Breast epithelium (tissue), 4 donors: ENCODE results near the gene ERFL. TPM values are rescaled to one million over a fixed set of nuclear protein-coding genes. Genes with fewer than 3 reads are reported as not detected.

Experiments used
- DNase-seq, 2 donors: peaks; one replicate each; pipeline ENCODE4 v3.0.0-alpha.2; 2019; ENCODE audit warnings: low spot score in 2 of 2
- H3K27ac ChIP-seq, 2 donors: fragments of 200-600 bp; sonication (generic) in 1 of 2; one replicate each; pipeline ENCODE4 v1.5.1; 2016 to 2019; ENCODE audit warnings: mild to moderate bottlenecking in 1 of 2
- H3K27me3 ChIP-seq, 2 donors: fragments of 200-600 bp; sonication (generic) in 1 of 2; one replicate each; pipeline versions ENCODE4 v1.5.1 to v1.6.0; 2017 to 2019; ENCODE audit warnings: control low read depth in 1 of 2, mild to moderate bottlenecking in 1 of 2
- H3K36me3 ChIP-seq: fragments of 200-600 bp; one replicate; pipeline ENCODE4 v1.5.1; 2019
- H3K4me1 ChIP-seq, 2 donors: fragments of 200-600 bp; sonication (generic); one replicate each; pipeline ENCODE4 v1.5.1; 2016 to 2019; ENCODE audit warnings: control low read depth in 1 of 2
- H3K4me3 ChIP-seq, 3 donors: fragments of 200-600 bp; sonication (generic); 1 replicate in 2 of 3; 2 replicates in 1 of 3; pipeline ENCODE4 v1.5.1; 2016 to 2019; ENCODE audit warnings: mild to moderate bottlenecking in 3 of 3, moderate library complexity in 2 of 3
- H3K9me3 ChIP-seq, 2 donors: fragments of 200-600 bp; sonication (generic) in 1 of 2; one replicate each; pipeline ENCODE4 v1.5.1; 2016 to 2019; ENCODE audit warnings: control low read depth in 1 of 2
- CTCF ChIP-seq, 3 donors: fragments of 450-650 bp; IDR thresholded peaks; one replicate each; pipeline ENCODE4 v1.5.1; 2016 to 2017; ENCODE audit warnings: antibody characterized with exemption in 3 of 3, mild to moderate bottlenecking in 3 of 3, moderate library complexity in 3 of 3
- POLR2A ChIP-seq: fragments of 450-650 bp; IDR thresholded peaks from one replicate; pipeline ENCODE4 v1.6.1; 2016; ENCODE audit warnings: antibody characterized with exemption, mild to moderate bottlenecking, moderate library complexity
- POLR2AphosphoS5 ChIP-seq, 3 donors: sonication (generic); formaldehyde crosslinking; IDR thresholded peaks; one replicate each; pipeline ENCODE4 v1.6.1; 2017; ENCODE audit warnings: antibody characterized with exemption in 3 of 3
- intact Hi-C: fragments of 100-400 bp; cut with DNase I; formaldehyde crosslinking; loops from one replicate; pipeline ENCODE4 v1.15.1; 2023; ENCODE audit warnings: low total_unique reads
- total RNA-seq, 3 donors: library from RNA; depleted of rRNA; stranded (reverse); fragments of >200 nt; gene quantifications; one replicate each; pipeline ENCODE4 v1.1.0, GENCODE V29; 2016

The ERFL gene
- total RNA-seq, 3 donors from 2014 or later: 0.15 TPM; not detected in 2

- no peak for TF ChIP-seq POLR2A
- no peak for TF ChIP-seq CTCF (IDR thresholded peaks at IDR 0.05)
- TF ChIP-seq POLR2AphosphoS5 (IDR thresholded peaks at IDR 0.05): no peak
- DNase-seq: no peak
- H3K36me3 ChIP-seq: peaks cover 6% of the 10 kb centered on the region
- intact Hi-C loops: no loop called here
- H3K27ac ChIP-seq: no peak overlapping the region
- no peaks in the 10 kb centered on the region for H3K27me3 ChIP-seq
- H3K4me3 ChIP-seq: no peak overlapping the region
- H3K9me3 ChIP-seq: no peaks in the 10 kb centered on the region
- no peaks in the 10 kb centered on the region for H3K4me1 ChIP-seq
These were observed 31.1 kb downstream of the ERFL start for GRCh38 chr19:41897181-41897580.

GRCh38 chr19:41896581-41896942 lies 31.7 kb downstream of the ERFL start:
- Histone ChIP-seq H3K27ac (no peak overlapping the region), H3K9me3 (no peaks in the 10 kb centered on the region), H3K4me1 (no peaks in the 10 kb centered on the region), H3K27me3 (no peaks in the 10 kb centered on the region), H3K4me3 (no peak overlapping the region), H3K36me3 (peaks cover 2% of the 10 kb centered on the region)
- DNase-seq: no peak
- intact Hi-C loops: no loop called here
- TF ChIP-seq POLR2AphosphoS5 (IDR thresholded peaks at IDR 0.05) (no peak), CTCF (IDR thresholded peaks at IDR 0.05) (no peak), POLR2A (no peak)

- Histone ChIP-seq H3K36me3 (no peaks in the 10 kb centered on the region), H3K27me3 (no peaks in the 10 kb centered on the region), H3K4me3 (no peak overlapping the region), H3K27ac (no peak overlapping the region), H3K9me3 (no peaks in the 10 kb centered on the region), H3K4me1 (no peaks in the 10 kb centered on the region)
- intact Hi-C loops: no loop called here
- TF ChIP-seq CTCF (IDR thresholded peaks at IDR 0.05): no peak
- TF ChIP-seq POLR2A: no peak
- no peak for TF ChIP-seq POLR2AphosphoS5 (IDR thresholded peaks at IDR 0.05)
- DNase-seq: no peak
These were observed 32.3 kb downstream of the ERFL start for GRCh38 chr19:41895745-41896580.

GRCh38 chr19:41894350-41894749 lies 33.9 kb downstream of the ERFL start:
- intact Hi-C loops: no loop called here
- no peak overlapping the region for H3K27ac ChIP-seq
- H3K36me3 ChIP-seq: no peaks in the 10 kb centered on the region
- no peak for DNase-seq
- no peaks in the 10 kb centered on the region for H3K9me3 ChIP-seq
- TF ChIP-seq POLR2A (no peak), POLR2AphosphoS5 (IDR thresholded peaks at IDR 0.05) (no peak), CTCF (IDR thresholded peaks at IDR 0.05) (no peak)
- no peaks in the 10 kb centered on the region for H3K27me3 ChIP-seq
- no peaks in the 10 kb centered on the region for H3K4me1 ChIP-seq
- H3K4me3 ChIP-seq: no peak overlapping the region

- no peak for TF ChIP-seq POLR2A
- TF ChIP-seq POLR2AphosphoS5 (IDR thresholded peaks at IDR 0.05): no peak
- TF ChIP-seq CTCF (IDR thresholded peaks at IDR 0.05): no peak
- intact Hi-C loops: no loop called here
- Histone ChIP-seq H3K9me3 (no peaks in the 10 kb centered on the region), H3K4me3 (no peak overlapping the region), H3K36me3 (no peaks in the 10 kb centered on the region), H3K4me1 (no peaks in the 10 kb centered on the region), H3K27ac (no peak overlapping the region), H3K27me3 (no peaks in the 10 kb centered on the region)
- no peak for DNase-seq
These were observed 34.4 kb downstream of the ERFL start for GRCh38 chr19:41893899-41894298.
